ENCODE results near the gene FAIM. TPM values are rescaled to one million over a fixed set of nuclear protein-coding genes. Genes with fewer than 3 reads are reported as not detected.

FAIM gene
- total and polyA plus RNA-seq, 2 experiments from 2014 or later, result 12.0 to 29.7 TPM

GRCh38 chr3:138678086-138678485 lies 69.5 kb downstream of the FAIM start:
- Histone ChIP-seq H3K36me3 (ENCODE audit: insufficient read depth) (no peaks in the 10 kb centered on the region), H3K79me2 (replicated peaks; ENCODE audit: insufficient read depth) (no peaks in the 10 kb centered on the region), H3K9me2 (ENCODE audit: insufficient read depth) (no peaks in the 10 kb centered on the region), H3K27ac (ENCODE audit: low read depth) (no peak overlapping the region), H2AFZ (no peak overlapping the region), H3K4me1 (ENCODE audit: insufficient read depth) (no peaks in the 10 kb centered on the region; the same call in none of the 2 replicates), H4K20me1 (replicated peaks; ENCODE audit: insufficient read depth) (peaks cover 2% of the 10 kb centered on the region; the same call in 1 of the 2 replicates), H3K27me3 (ENCODE audit: insufficient read depth) (no peaks in the 10 kb centered on the region), H3K4me2 (no peak overlapping the region), H3K4me3 (no peak overlapping the region), H3F3A (replicated peaks; ENCODE audit: low read depth) (no peaks in the 10 kb centered on the region)
- DNase-seq (ENCODE audit: low spot score) (no peak), ATAC-seq (no peak)
- no peak overlapping the region for H3K4me3 Mint-ChIP-seq
- no peak overlapping the region for H3K27ac Mint-ChIP-seq
- TF ChIP-seq POLR2AphosphoS5 (IDR thresholded peaks at IDR 0.05; ENCODE audit: low read depth) (no peak), JUNB (IDR thresholded peaks at IDR 0.05; ENCODE audit: unreplicated experiment) (no peak), ZNF462 (CRISPR knock-in tag; IDR thresholded peaks at IDR 0.05) (no peak), ZNF114 (CRISPR knock-in tag; IDR thresholded peaks at IDR 0.05) (no peak), NANOG (IDR thresholded peaks at IDR 0.05; ENCODE audit: borderline replicate concordance) (no peak), REST (IDR thresholded peaks at IDR 0.05; ENCODE audit: unreplicated experiment) (no peak), CREB1 (CRISPR knock-in tag; IDR thresholded peaks at IDR 0.05; ENCODE audit: low read depth) (no peak)
- TF ChIP-seq, protein P1, sequence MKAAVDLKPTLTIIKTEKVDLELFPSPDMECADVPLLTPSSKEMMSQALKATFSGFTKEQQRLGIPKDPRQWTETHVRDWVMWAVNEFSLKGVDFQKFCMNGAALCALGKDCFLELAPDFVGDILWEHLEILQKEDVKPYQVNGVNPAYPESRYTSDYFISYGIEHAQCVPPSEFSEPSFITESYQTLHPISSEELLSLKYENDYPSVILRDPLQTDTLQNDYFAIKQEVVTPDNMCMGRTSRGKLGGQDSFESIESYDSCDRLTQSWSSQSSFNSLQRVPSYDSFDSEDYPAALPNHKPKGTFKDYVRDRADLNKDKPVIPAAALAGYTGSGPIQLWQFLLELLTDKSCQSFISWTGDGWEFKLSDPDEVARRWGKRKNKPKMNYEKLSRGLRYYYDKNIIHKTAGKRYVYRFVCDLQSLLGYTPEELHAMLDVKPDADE (IDR thresholded peaks at IDR 0.05), result no peak
- H3K9me3 Mint-ChIP-seq, result peaks cover 6% of the 10 kb centered on the region; the same call in 2 of the 3 replicates
- H3K27me3 Mint-ChIP-seq (ENCODE audit: insufficient read depth, low read depth, poor library complexity), result no peaks in the 10 kb centered on the region
- peaks cover 38% of the 10 kb centered on the region; the same call in 2 of the 3 replicates for H3K36me3 Mint-ChIP-seq (ENCODE audit: low read depth)
- H3K4me1 Mint-ChIP-seq, result peaks cover 9% of the 10 kb centered on the region; the same call in 2 of the 3 replicates

Measured in GM23338 (cell line).